PFSK-1 (cell line): ENCODE results near the gene ABCA10.

Experiments used
- POLR2AphosphoS5 ChIP-seq: IDR thresholded peaks from 2 replicates; pipeline ENCODE4 v1.6.1; 2012; ENCODE audit warnings: low read depth, mild to moderate bottlenecking, control low read depth, low read length, moderate library complexity
- REST ChIP-seq, 2 experiments: IDR thresholded peaks; 2 replicates each; pipeline versions ENCODE4 v1.6.1 to v1.8.0; 2011 to 2012; ENCODE audit warnings: low read depth in 2 of 2, low read length in 2 of 2, control low read depth in 1 of 2, inconsistent platforms in 1 of 2, mild to moderate bottlenecking in 1 of 2, moderate library complexity in 1 of 2; ENCODE audit not compliant: insufficient read depth in 1 of 2
- SIN3A ChIP-seq: IDR thresholded peaks from 2 replicates; pipeline ENCODE4 v1.6.1; 2012; ENCODE audit warnings: mild to moderate bottlenecking, low read length, moderate library complexity, borderline replicate concordance; ENCODE audit not compliant: insufficient read depth
- TAF1 ChIP-seq: IDR thresholded peaks from 2 replicates; pipeline ENCODE4 v1.6.1; 2012; ENCODE audit warnings: low read length, control low read depth, borderline replicate concordance; ENCODE audit not compliant: insufficient read depth

DNA sequence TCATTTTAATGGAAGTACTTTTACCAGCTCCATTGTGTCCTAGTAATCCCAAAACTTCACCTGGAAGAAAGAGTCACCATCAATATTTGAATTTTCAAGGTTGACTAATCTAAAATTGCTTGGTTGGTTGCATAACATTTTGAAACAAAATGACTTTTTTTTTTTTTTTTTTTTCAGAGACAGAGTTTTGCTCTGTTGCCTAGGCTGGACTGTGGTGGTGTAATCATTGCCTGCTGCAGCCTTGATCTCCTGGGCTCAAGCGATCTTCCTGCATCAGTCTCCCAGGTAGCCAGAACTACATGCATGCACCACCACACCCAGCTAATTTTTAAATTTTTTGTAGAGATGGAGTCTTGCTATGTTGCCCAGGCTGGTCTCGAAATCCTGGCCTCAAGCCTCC lies 74.4 kb downstream of the ABCA10 start:
- no peak for TF ChIP-seq POLR2AphosphoS5
- TF ChIP-seq TAF1, result no peak
- no peak for TF ChIP-seq REST (IDR thresholded peaks at IDR 0.05; ENCODE audit: insufficient read depth in 1 of 2, low read depth in 2 of 2, low read length in 2 of 2)
- TF ChIP-seq SIN3A, result no peak
